ENCODE measurements around the gene PTGER2. TPM values are rescaled to one million over a fixed set of nuclear protein-coding genes. Genes with fewer than 3 reads are reported as not detected.

PTGER2 gene
- polyA plus RNA-seq, 1 donor: 4.6 TPM

GRCh38 chr14:52336241-52336640 lies 22.1 kb downstream of the PTGER2 start:
- no peak for DNase-seq
- H3K9me3 ChIP-seq (ENCODE audit: control insufficient read depth, low read depth, low read length): no peaks in the 10 kb centered on the region
- no peak overlapping the region for H3K27ac ChIP-seq (ENCODE audit: low read length)
- no peaks in the 10 kb centered on the region for H3K4me1 ChIP-seq (ENCODE audit: control insufficient read depth, insufficient read depth, low read length)
- no peaks in the 10 kb centered on the region for H3K36me3 ChIP-seq (ENCODE audit: control insufficient read depth, insufficient read depth, low read length)
- no peaks in the 10 kb centered on the region for H3K27me3 ChIP-seq (ENCODE audit: control insufficient read depth, insufficient read depth, low read length)
- 100% methylated on average over 1 of the region's 2 CpGs for WGBS (ENCODE audit: insufficient coverage, low lambda C conversion rate)
- no peak overlapping the region for H3K4me3 ChIP-seq (ENCODE audit: low read length)

- 100% methylated on average over 1 of the region's 1 CpG for WGBS (ENCODE audit: insufficient coverage, low lambda C conversion rate)
- H3K27ac ChIP-seq (ENCODE audit: low read length): no peak overlapping the region
- H3K27me3 ChIP-seq (ENCODE audit: control insufficient read depth, insufficient read depth, low read length): no peaks in the 10 kb centered on the region
- no peaks in the 10 kb centered on the region for H3K9me3 ChIP-seq (ENCODE audit: control insufficient read depth, low read depth, low read length)
- no peak for DNase-seq
- H3K36me3 ChIP-seq (ENCODE audit: control insufficient read depth, insufficient read depth, low read length): no peaks in the 10 kb centered on the region
- no peaks in the 10 kb centered on the region for H3K4me1 ChIP-seq (ENCODE audit: control insufficient read depth, insufficient read depth, low read length)
- no peak overlapping the region for H3K4me3 ChIP-seq (ENCODE audit: low read length)
Measured at GRCh38 chr14:52338051-52338681, 24.1 kb downstream of the PTGER2 start.

- no peaks in the 10 kb centered on the region for H3K9me3 ChIP-seq (ENCODE audit: control insufficient read depth, low read depth, low read length)
- no peaks in the 10 kb centered on the region for H3K27me3 ChIP-seq (ENCODE audit: control insufficient read depth, insufficient read depth, low read length)
- H3K4me3 ChIP-seq (ENCODE audit: low read length): no peak overlapping the region
- DNase-seq: no peak
- H3K36me3 ChIP-seq (ENCODE audit: control insufficient read depth, insufficient read depth, low read length): no peaks in the 10 kb centered on the region
- H3K4me1 ChIP-seq (ENCODE audit: control insufficient read depth, insufficient read depth, low read length): no peaks in the 10 kb centered on the region
- H3K27ac ChIP-seq (ENCODE audit: low read length): no peak overlapping the region
- WGBS (ENCODE audit: insufficient coverage, low lambda C conversion rate): no CpG with 5 or more reads among the region's 1 CpG
Measured at GRCh38 chr14:52339262-52339661, 25.1 kb downstream of the PTGER2 start.

GRCh38 chr14:52342849-52343596 lies 28.9 kb downstream of the PTGER2 start:
- Histone ChIP-seq H3K27me3 (ENCODE audit: control insufficient read depth, insufficient read depth, low read length) (no peaks in the 10 kb centered on the region), H3K4me3 (ENCODE audit: low read length) (no peak overlapping the region), H3K4me1 (ENCODE audit: control insufficient read depth, insufficient read depth, low read length) (no peaks in the 10 kb centered on the region), H3K27ac (ENCODE audit: low read length) (no peak overlapping the region), H3K9me3 (ENCODE audit: control insufficient read depth, low read depth, low read length) (no peaks in the 10 kb centered on the region), H3K36me3 (ENCODE audit: control insufficient read depth, insufficient read depth, low read length) (no peaks in the 10 kb centered on the region)
- no peak for DNase-seq
- no CpG with 5 or more reads among the region's 1 CpG for WGBS (ENCODE audit: insufficient coverage, low lambda C conversion rate)

GRCh38 chr14:52346778-52347177 lies 32.7 kb downstream of the PTGER2 start:
- WGBS (ENCODE audit: insufficient coverage, low lambda C conversion rate): 95% methylated on average over 4 of the region's 4 CpGs
- H3K27me3 ChIP-seq (ENCODE audit: control insufficient read depth, insufficient read depth, low read length): no peaks in the 10 kb centered on the region
- H3K27ac ChIP-seq (ENCODE audit: low read length): no peak overlapping the region
- H3K4me1 ChIP-seq (ENCODE audit: control insufficient read depth, insufficient read depth, low read length): peaks cover 4% of the 10 kb centered on the region
- H3K36me3 ChIP-seq (ENCODE audit: control insufficient read depth, insufficient read depth, low read length): no peaks in the 10 kb centered on the region
- no peak overlapping the region for H3K4me3 ChIP-seq (ENCODE audit: low read length)
- DNase-seq: no peak
- H3K9me3 ChIP-seq (ENCODE audit: control insufficient read depth, low read depth, low read length): no peaks in the 10 kb centered on the region

GRCh38 chr14:52348279-52348678 lies 34.2 kb downstream of the PTGER2 start:
- Histone ChIP-seq H3K9me3 (ENCODE audit: control insufficient read depth, low read depth, low read length) (no peaks in the 10 kb centered on the region), H3K36me3 (ENCODE audit: control insufficient read depth, insufficient read depth, low read length) (no peaks in the 10 kb centered on the region), H3K4me1 (ENCODE audit: control insufficient read depth, insufficient read depth, low read length) (peaks cover 4% of the 10 kb centered on the region), H3K27me3 (ENCODE audit: control insufficient read depth, insufficient read depth, low read length) (no peaks in the 10 kb centered on the region), H3K27ac (ENCODE audit: low read length) (no peak overlapping the region), H3K4me3 (ENCODE audit: low read length) (no peak overlapping the region)
- no peak for DNase-seq
- 100% methylated on average over 1 of the region's 5 CpGs for WGBS (ENCODE audit: insufficient coverage, low lambda C conversion rate)

- no peak overlapping the region for H3K4me3 ChIP-seq (ENCODE audit: low read length)
- peaks cover 4% of the 10 kb centered on the region for H3K4me1 ChIP-seq (ENCODE audit: control insufficient read depth, insufficient read depth, low read length)
- no peaks in the 10 kb centered on the region for H3K9me3 ChIP-seq (ENCODE audit: control insufficient read depth, low read depth, low read length)
- DNase-seq: no peak
- H3K27me3 ChIP-seq (ENCODE audit: control insufficient read depth, insufficient read depth, low read length): no peaks in the 10 kb centered on the region
- WGBS (ENCODE audit: insufficient coverage, low lambda C conversion rate): 20% methylated on average over 1 of the region's 2 CpGs
- H3K27ac ChIP-seq (ENCODE audit: low read length): no peak overlapping the region
- H3K36me3 ChIP-seq (ENCODE audit: control insufficient read depth, insufficient read depth, low read length): no peaks in the 10 kb centered on the region
Measured at GRCh38 chr14:52348776-52349175, 34.7 kb downstream of the PTGER2 start.

GRCh38 chr14:52349731-52350130 lies 35.6 kb downstream of the PTGER2 start:
- H3K4me3 ChIP-seq (ENCODE audit: low read length): no peak overlapping the region
- H3K27me3 ChIP-seq (ENCODE audit: control insufficient read depth, insufficient read depth, low read length): no peaks in the 10 kb centered on the region
- no peaks in the 10 kb centered on the region for H3K9me3 ChIP-seq (ENCODE audit: control insufficient read depth, low read depth, low read length)
- peaks cover 4% of the 10 kb centered on the region for H3K4me1 ChIP-seq (ENCODE audit: control insufficient read depth, insufficient read depth, low read length)
- no peak overlapping the region for H3K27ac ChIP-seq (ENCODE audit: low read length)
- DNase-seq: no peak
- H3K36me3 ChIP-seq (ENCODE audit: control insufficient read depth, insufficient read depth, low read length): no peaks in the 10 kb centered on the region
- no CpG with 5 or more reads among the region's 2 CpGs for WGBS (ENCODE audit: insufficient coverage, low lambda C conversion rate)

- Histone ChIP-seq H3K4me3 (ENCODE audit: low read length) (no peak overlapping the region), H3K27me3 (ENCODE audit: control insufficient read depth, insufficient read depth, low read length) (no peaks in the 10 kb centered on the region), H3K27ac (ENCODE audit: low read length) (no peak overlapping the region), H3K36me3 (ENCODE audit: control insufficient read depth, insufficient read depth, low read length) (no peaks in the 10 kb centered on the region), H3K4me1 (ENCODE audit: control insufficient read depth, insufficient read depth, low read length) (peaks cover 4% of the 10 kb centered on the region), H3K9me3 (ENCODE audit: control insufficient read depth, low read depth, low read length) (no peaks in the 10 kb centered on the region)
- no peak for DNase-seq
- WGBS (ENCODE audit: insufficient coverage, low lambda C conversion rate): 100% methylated on average over 1 of the region's 3 CpGs
Measured at GRCh38 chr14:52350445-52350844, 36.3 kb downstream of the PTGER2 start.

- Histone ChIP-seq H3K27me3 (ENCODE audit: control insufficient read depth, insufficient read depth, low read length) (no peaks in the 10 kb centered on the region), H3K4me1 (ENCODE audit: control insufficient read depth, insufficient read depth, low read length) (peaks cover 4% of the 10 kb centered on the region), H3K36me3 (ENCODE audit: control insufficient read depth, insufficient read depth, low read length) (no peaks in the 10 kb centered on the region), H3K4me3 (ENCODE audit: low read length) (no peak overlapping the region), H3K9me3 (ENCODE audit: control insufficient read depth, low read depth, low read length) (no peaks in the 10 kb centered on the region), H3K27ac (ENCODE audit: low read length) (no peak overlapping the region)
- DNase-seq: peak in 1 of 2 donors; percentile 17
- WGBS (ENCODE audit: insufficient coverage, low lambda C conversion rate): no CpG with 5 or more reads among the region's 7 CpGs
Measured at GRCh38 chr14:52351233-52352060, 37.3 kb downstream of the PTGER2 start.
